ENCODE measurements around the gene MAOA. TPM values are rescaled to one million over a fixed set of nuclear protein-coding genes. Genes with fewer than 3 reads are reported as not detected.

MAOA gene
- total RNA-seq, 1 donor from 2014 or later = 12.7 TPM

DNA sequence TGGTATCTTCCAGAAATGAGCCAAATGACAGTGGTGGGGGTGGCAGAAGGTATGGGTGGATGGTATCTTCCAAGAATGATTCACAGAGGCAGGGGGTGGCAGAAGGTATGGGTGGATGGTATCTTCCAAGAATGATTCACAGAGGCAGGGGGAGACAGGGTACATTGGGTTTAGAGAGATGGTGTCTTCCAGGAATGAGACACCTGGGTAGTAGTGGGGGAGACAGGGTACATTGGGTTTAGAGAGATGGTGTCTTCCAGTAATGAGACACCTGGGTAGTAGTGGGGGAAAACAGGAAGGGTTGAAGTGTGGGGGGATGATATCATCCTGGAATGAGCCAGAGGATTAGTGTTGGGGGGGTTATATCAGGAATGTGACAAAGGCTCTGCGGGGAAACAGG, 62.0 kb downstream of the MAOA start:
- Histone ChIP-seq H2AFZ (replicated peaks) (no peak overlapping the region), H3K27ac (no peak overlapping the region), H4K20me1 (ENCODE audit: low read depth) (no peaks in the 10 kb centered on the region), H3K79me2 (ENCODE audit: low read depth) (no peaks in the 10 kb centered on the region), H3K4me3 (no peak overlapping the region), H3K9ac (no peak overlapping the region), H3K4me2 (no peak overlapping the region), H3K9me3 (ENCODE audit: low read depth) (no peaks in the 10 kb centered on the region), H3K27me3 (no peaks in the 10 kb centered on the region), H3K36me3 (no peaks in the 10 kb centered on the region), H3K4me1 (no peaks in the 10 kb centered on the region), H3F3A (ENCODE audit: low read depth) (no peaks in the 10 kb centered on the region)
- TF ChIP-seq, protein P1, sequence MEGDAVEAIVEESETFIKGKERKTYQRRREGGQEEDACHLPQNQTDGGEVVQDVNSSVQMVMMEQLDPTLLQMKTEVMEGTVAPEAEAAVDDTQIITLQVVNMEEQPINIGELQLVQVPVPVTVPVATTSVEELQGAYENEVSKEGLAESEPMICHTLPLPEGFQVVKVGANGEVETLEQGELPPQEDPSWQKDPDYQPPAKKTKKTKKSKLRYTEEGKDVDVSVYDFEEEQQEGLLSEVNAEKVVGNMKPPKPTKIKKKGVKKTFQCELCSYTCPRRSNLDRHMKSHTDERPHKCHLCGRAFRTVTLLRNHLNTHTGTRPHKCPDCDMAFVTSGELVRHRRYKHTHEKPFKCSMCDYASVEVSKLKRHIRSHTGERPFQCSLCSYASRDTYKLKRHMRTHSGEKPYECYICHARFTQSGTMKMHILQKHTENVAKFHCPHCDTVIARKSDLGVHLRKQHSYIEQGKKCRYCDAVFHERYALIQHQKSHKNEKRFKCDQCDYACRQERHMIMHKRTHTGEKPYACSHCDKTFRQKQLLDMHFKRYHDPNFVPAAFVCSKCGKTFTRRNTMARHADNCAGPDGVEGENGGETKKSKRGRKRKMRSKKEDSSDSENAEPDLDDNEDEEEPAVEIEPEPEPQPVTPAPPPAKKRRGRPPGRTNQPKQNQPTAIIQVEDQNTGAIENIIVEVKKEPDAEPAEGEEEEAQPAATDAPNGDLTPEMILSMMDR (IDR thresholded peaks at IDR 0.05) = no peak
- TF ChIP-seq EZH2phosphoT487 (IDR thresholded peaks at IDR 0.05) (no peak), EZH2 (IDR thresholded peaks at IDR 0.05) (no peak)
- no peaks in the 10 kb centered on the region for H3K36me3 Mint-ChIP-seq
- H3K4me1 Mint-ChIP-seq = no peaks in the 10 kb centered on the region
- no peaks in the 10 kb centered on the region for H3K27me3 Mint-ChIP-seq (ENCODE audit: insufficient read depth, low read depth)
- no peak overlapping the region for H3K27ac Mint-ChIP-seq
- H3K4me3 Mint-ChIP-seq = no peak overlapping the region
- no peak for DNase-seq (ENCODE audit: low spot score)
- peaks cover 3% of the 10 kb centered on the region for H3K9me3 Mint-ChIP-seq

DNA sequence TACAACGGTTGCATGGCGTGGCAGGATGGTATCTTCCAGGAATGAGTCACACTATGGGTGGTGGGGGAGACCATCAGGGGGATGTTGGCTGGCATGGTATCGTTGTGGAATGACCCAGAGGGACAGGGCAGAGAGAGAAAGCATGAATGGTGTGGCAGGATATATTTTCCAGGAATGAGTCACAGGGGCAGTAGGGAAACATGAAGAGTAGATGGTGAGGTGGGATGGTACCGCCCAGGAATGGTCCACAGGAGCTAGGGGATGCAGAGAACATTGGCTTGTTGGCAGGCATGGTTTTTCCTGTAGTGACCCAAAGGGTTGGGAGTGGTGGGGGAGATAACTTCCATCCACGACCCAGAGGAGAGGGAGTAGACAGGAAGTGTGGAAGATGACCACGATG, 62.4 kb downstream of the MAOA start:
- Mint-ChIP-seq H3K36me3 (no peaks in the 10 kb centered on the region), H3K27ac (no peak overlapping the region), H3K4me3 (no peak overlapping the region), H3K9me3 (peaks cover 6% of the 10 kb centered on the region), H3K27me3 (ENCODE audit: insufficient read depth, low read depth) (no peaks in the 10 kb centered on the region), H3K4me1 (no peaks in the 10 kb centered on the region)
- TF ChIP-seq EZH2 (IDR thresholded peaks at IDR 0.05) (no peak), EZH2phosphoT487 (IDR thresholded peaks at IDR 0.05) (no peak)
- TF ChIP-seq, protein P1 (IDR thresholded peaks at IDR 0.05) = no peak
- Histone ChIP-seq H3K27ac (no peak overlapping the region), H3K36me3 (no peaks in the 10 kb centered on the region), H3K4me1 (no peaks in the 10 kb centered on the region), H3K4me3 (no peak overlapping the region), H3F3A (ENCODE audit: low read depth) (no peaks in the 10 kb centered on the region), H3K79me2 (ENCODE audit: low read depth) (no peaks in the 10 kb centered on the region), H2AFZ (replicated peaks) (no peak overlapping the region), H3K9me3 (ENCODE audit: low read depth) (no peaks in the 10 kb centered on the region), H3K4me2 (no peak overlapping the region), H3K27me3 (no peaks in the 10 kb centered on the region), H4K20me1 (ENCODE audit: low read depth) (no peaks in the 10 kb centered on the region), H3K9ac (no peak overlapping the region)
- no peak for DNase-seq (ENCODE audit: low spot score)

DNA sequence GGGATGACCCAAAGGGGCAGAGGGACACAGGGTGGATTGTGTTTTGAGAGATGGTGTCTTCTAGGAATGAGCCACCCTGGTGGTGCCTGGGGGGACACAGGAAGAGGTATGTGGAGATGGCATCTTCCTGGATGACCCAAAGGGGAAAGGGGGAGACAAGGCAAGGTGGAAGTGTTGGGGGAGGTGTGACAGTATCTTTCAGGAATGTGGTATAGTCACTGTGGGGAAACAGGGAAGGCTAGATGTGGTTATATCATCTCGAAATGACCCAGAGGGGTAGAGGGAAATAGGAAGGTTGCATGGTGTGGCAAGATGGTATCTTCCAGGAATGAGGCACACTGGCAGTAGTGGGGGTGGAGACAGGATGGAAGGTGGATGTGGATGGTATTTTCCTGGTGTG, 62.9 kb downstream of the MAOA start:
- Mint-ChIP-seq H3K4me3 (no peak overlapping the region), H3K9me3 (peaks cover 7% of the 10 kb centered on the region), H3K27me3 (ENCODE audit: insufficient read depth, low read depth) (no peaks in the 10 kb centered on the region), H3K36me3 (no peaks in the 10 kb centered on the region), H3K4me1 (no peaks in the 10 kb centered on the region), H3K27ac (no peak overlapping the region)
- Histone ChIP-seq H3K4me1 (no peaks in the 10 kb centered on the region), H3K4me3 (no peak overlapping the region), H4K20me1 (ENCODE audit: low read depth) (no peaks in the 10 kb centered on the region), H3K9me3 (ENCODE audit: low read depth) (no peaks in the 10 kb centered on the region), H3K9ac (no peak overlapping the region), H3F3A (ENCODE audit: low read depth) (no peaks in the 10 kb centered on the region), H3K79me2 (ENCODE audit: low read depth) (no peaks in the 10 kb centered on the region), H2AFZ (replicated peaks) (no peak overlapping the region), H3K27ac (no peak overlapping the region), H3K4me2 (no peak overlapping the region), H3K27me3 (no peaks in the 10 kb centered on the region), H3K36me3 (no peaks in the 10 kb centered on the region)
- no peak for DNase-seq (ENCODE audit: low spot score)
- no peak for TF ChIP-seq EZH2 (IDR thresholded peaks at IDR 0.05)
- TF ChIP-seq EZH2phosphoT487 (IDR thresholded peaks at IDR 0.05) = no peak
- TF ChIP-seq, protein P1 (IDR thresholded peaks at IDR 0.05) = no peak
